Measurements from ENCODE around the gene SLC10A3.

DNA sequence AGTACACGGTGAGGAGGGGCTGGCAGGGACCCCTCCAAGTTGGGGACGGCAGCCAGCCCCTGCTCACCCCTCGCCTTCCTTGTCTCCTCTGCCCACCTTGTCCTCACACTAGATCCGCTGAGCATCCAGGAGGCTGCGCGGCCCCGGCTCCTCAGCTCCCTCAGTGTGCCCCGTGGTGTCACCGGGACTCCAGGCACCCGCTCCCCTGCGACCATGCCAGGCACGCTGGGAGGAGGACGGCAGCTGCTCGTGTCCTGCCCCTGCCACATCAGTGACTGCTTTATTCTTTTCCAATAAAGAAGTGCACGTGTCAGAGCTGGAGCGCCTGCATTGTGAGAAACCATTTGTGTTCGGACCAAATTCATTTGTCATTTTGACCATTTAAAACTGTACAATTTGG is 40.1 kb downstream of the SLC10A3 start:
- TF ChIP-seq POLR2A (IDR thresholded peaks at IDR 0.05): no peak
- TF ChIP-seq, protein P1, sequence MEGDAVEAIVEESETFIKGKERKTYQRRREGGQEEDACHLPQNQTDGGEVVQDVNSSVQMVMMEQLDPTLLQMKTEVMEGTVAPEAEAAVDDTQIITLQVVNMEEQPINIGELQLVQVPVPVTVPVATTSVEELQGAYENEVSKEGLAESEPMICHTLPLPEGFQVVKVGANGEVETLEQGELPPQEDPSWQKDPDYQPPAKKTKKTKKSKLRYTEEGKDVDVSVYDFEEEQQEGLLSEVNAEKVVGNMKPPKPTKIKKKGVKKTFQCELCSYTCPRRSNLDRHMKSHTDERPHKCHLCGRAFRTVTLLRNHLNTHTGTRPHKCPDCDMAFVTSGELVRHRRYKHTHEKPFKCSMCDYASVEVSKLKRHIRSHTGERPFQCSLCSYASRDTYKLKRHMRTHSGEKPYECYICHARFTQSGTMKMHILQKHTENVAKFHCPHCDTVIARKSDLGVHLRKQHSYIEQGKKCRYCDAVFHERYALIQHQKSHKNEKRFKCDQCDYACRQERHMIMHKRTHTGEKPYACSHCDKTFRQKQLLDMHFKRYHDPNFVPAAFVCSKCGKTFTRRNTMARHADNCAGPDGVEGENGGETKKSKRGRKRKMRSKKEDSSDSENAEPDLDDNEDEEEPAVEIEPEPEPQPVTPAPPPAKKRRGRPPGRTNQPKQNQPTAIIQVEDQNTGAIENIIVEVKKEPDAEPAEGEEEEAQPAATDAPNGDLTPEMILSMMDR (IDR thresholded peaks at IDR 0.05): no peak

Data from heart left ventricle (tissue), 13 donors.